Type B pancreatic cell (in vitro differentiated cells): ENCODE results near the gene IP6K1. TPM values are rescaled to one million over a fixed set of nuclear protein-coding genes. Genes with fewer than 3 reads are reported as not detected.

Source experiments
- DNase-seq: peaks from one replicate; pipeline ENCODE4 v3.0.0; 2021; ENCODE audit warnings: mixed read lengths; ENCODE audit not compliant: unreplicated experiment; ENCODE audit errors: extremely low spot score
- H3K27ac Mint-ChIP-seq: 2 replicates; pipeline ENCODE4 v1.8.0; 2021; ENCODE audit warnings: mild to moderate bottlenecking, mixed read lengths
- H3K27me3 Mint-ChIP-seq: 2 replicates; pipeline ENCODE4 v1.8.0; 2021; ENCODE audit warnings: mixed read lengths
- H3K36me3 Mint-ChIP-seq: 2 replicates; pipeline ENCODE4 v1.8.0; 2021; ENCODE audit warnings: mixed read lengths
- H3K4me1 Mint-ChIP-seq: one replicate; pipeline ENCODE4 v1.8.0; 2021; ENCODE audit warnings: mixed read lengths; ENCODE audit not compliant: unreplicated experiment
- H3K4me3 Mint-ChIP-seq: 2 replicates; pipeline ENCODE4 v1.8.0; 2021; ENCODE audit warnings: mild to moderate bottlenecking, mixed read lengths
- H3K9me3 Mint-ChIP-seq: 2 replicates; pipeline ENCODE4 v1.8.0; 2021; ENCODE audit warnings: mixed read lengths
- CTCF ChIP-seq: fragments of 200-600 bp; sonication (generic); conservative IDR thresholded peaks from 2 replicates; pipeline ENCODE4 v1.5.0; 2021; ENCODE audit warnings: antibody characterized with exemption, mild to moderate bottlenecking
- total RNA-seq: library from RNA; stranded (reverse); gene quantifications from 2 replicates; pipeline ENCODE4 v1.2.1, GENCODE V29; 2021; ENCODE audit warnings: low replicate concordance

Gene IP6K1
- total RNA-seq, 1 donor from 2014 or later = 42.5 TPM

DNA sequence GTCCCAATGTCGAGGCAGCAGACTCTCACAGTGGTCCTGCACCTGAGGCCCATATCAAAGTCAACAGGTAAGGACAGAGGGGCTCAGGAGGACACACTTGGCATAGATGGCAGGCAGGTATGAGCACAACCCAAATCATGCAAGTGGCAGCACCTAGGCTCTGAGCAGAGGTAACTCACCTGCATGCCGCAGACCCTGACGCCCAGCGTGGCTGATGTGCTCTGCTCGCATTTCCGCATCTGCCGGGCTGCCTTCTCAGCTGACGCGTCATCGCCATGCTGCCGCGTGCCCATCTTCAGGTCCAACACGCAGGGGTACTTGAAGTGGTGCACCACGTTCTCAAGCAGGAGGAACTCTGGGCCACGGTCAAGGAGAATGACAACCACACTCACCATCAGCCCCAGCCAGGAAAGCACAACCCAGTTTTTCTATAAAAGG is 58.4 kb downstream of the IP6K1 start:
- Mint-ChIP-seq H3K27ac (no peak overlapping the region), H3K27me3 (no peaks in the 10 kb centered on the region), H3K4me1 (no peaks in the 10 kb centered on the region), H3K36me3 (peaks cover 10% of the 10 kb centered on the region), H3K4me3 (no peak overlapping the region), H3K9me3 (no peaks in the 10 kb centered on the region)
- no peak for TF ChIP-seq CTCF
- no peak for DNase-seq

- Mint-ChIP-seq H3K36me3 (peaks cover 8% of the 10 kb centered on the region), H3K4me3 (no peak overlapping the region), H3K27me3 (no peaks in the 10 kb centered on the region), H3K9me3 (no peaks in the 10 kb centered on the region), H3K4me1 (peaks cover 5% of the 10 kb centered on the region), H3K27ac (no peak overlapping the region)
- TF ChIP-seq CTCF = no peak
- DNase-seq = no peak
Observed at GRCh38 chr3:49727154-49727923, 59.0 kb downstream of the IP6K1 start.

- Mint-ChIP-seq H3K36me3 (peaks cover 4% of the 10 kb centered on the region), H3K4me3 (no peak overlapping the region), H3K9me3 (no peaks in the 10 kb centered on the region), H3K4me1 (peaks cover 5% of the 10 kb centered on the region), H3K27ac (peak overlapping the region; percentile 67), H3K27me3 (no peaks in the 10 kb centered on the region)
- TF ChIP-seq CTCF = no peak
- DNase-seq = no peak
Observed at GRCh38 chr3:49725906-49726681, 60.2 kb downstream of the IP6K1 start.

DNA sequence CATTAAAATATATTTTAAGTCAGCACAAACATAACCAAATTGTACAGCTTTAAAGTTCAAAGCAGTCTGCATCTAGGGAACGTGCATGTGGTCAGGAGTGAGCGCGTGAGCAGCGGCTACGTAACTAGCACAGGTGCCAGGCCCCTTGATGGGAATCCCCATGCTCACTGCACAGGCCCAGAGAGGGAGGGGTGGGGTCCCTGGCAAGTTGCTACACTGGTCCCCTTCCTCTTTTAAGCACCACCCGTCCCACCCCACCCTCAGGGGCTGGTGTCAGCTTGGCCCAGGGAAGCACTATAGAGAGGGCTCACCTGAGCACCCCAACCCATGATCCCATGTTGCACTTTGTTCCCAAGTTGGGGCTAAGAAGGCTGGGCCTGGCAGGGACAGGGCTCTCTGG is 61.8 kb downstream of the IP6K1 start:
- no peaks in the 10 kb centered on the region for H3K27me3 Mint-ChIP-seq
- no peak for TF ChIP-seq CTCF
- peak overlapping the region; percentile 95 for H3K4me3 Mint-ChIP-seq
- peaks cover 3% of the 10 kb centered on the region for H3K36me3 Mint-ChIP-seq
- H3K9me3 Mint-ChIP-seq = no peaks in the 10 kb centered on the region
- H3K27ac Mint-ChIP-seq = peak overlapping the region; percentile 98
- peaks cover 7% of the 10 kb centered on the region for H3K4me1 Mint-ChIP-seq
- DNase-seq = no peak

- no peak for TF ChIP-seq CTCF
- H3K36me3 Mint-ChIP-seq = peaks cover 3% of the 10 kb centered on the region
- peak; percentile 98 for DNase-seq
- peak within 1 kb of the TSS; percentile 95 for H3K4me3 Mint-ChIP-seq
- H3K9me3 Mint-ChIP-seq = no peaks in the 10 kb centered on the region
- peaks cover 9% of the 10 kb centered on the region for H3K4me1 Mint-ChIP-seq
- peak within 1 kb of the TSS; percentile 98 for H3K27ac Mint-ChIP-seq
- H3K27me3 Mint-ChIP-seq = no peaks in the 10 kb centered on the region
Observed at GRCh38 chr3:49723628-49724551, 62.5 kb downstream of the IP6K1 start, which contains the start of gene GMPPB. GMPPB (minus strand) TSS chr3:49723951; CDS start chr3:49723726, 225 bp downstream.
